SK-N-SH treated with all-trans-retinoic acid at 6 μM for 48 hours (cell line): Measurements from ENCODE around the gene ZNF236.

Experiments
- CSDC2 ChIP-seq: fragments of 250-450 bp; sonication (Bioruptor Pico); IDR thresholded peaks from 2 replicates; pipeline ENCODE4 v1.5.0; 2020; ENCODE audit warnings: mild to moderate bottlenecking, moderate library complexity
- ISL1 ChIP-seq: fragments of 250-450 bp; sonication (Bioruptor Pico); IDR thresholded peaks from 2 replicates; pipeline ENCODE4 v2.1.2; 2022; ENCODE audit warnings: mild to moderate bottlenecking, moderate library complexity
- PPARA ChIP-seq: fragments of 250-450 bp; sonication (Bioruptor Pico); IDR thresholded peaks from 2 replicates; pipeline ENCODE4 v1.5.0; 2020; ENCODE audit warnings: mild to moderate bottlenecking, borderline replicate concordance
- ZFP3 ChIP-seq: fragments of 250-450 bp; sonication (Bioruptor Pico); IDR thresholded peaks from 2 replicates; pipeline ENCODE4 v1.5.0; 2020; ENCODE audit warnings: mild to moderate bottlenecking, moderate library complexity
- ZNF565 ChIP-seq: fragments of 450-650 bp; formaldehyde crosslinking; conservative IDR thresholded peaks from 2 replicates; pipeline ENCODE4 v1.5.0; 2020; ENCODE audit warnings: low read depth, mild to moderate bottlenecking, moderate library complexity
- ZNF70 ChIP-seq: fragments of 450-650 bp; formaldehyde crosslinking; IDR thresholded peaks from 2 replicates; pipeline ENCODE4 v1.5.0; 2020; ENCODE audit warnings: mild to moderate bottlenecking, moderate library complexity
- TF ChIP-seq, protein P1 (sequence below): fragments of 250-450 bp; sonication (Bioruptor Pico); IDR thresholded peaks from 2 replicates; pipeline ENCODE4 v1.8.0; 2020; ENCODE audit warnings: mild to moderate bottlenecking, moderate library complexity, borderline replicate concordance

DNA sequence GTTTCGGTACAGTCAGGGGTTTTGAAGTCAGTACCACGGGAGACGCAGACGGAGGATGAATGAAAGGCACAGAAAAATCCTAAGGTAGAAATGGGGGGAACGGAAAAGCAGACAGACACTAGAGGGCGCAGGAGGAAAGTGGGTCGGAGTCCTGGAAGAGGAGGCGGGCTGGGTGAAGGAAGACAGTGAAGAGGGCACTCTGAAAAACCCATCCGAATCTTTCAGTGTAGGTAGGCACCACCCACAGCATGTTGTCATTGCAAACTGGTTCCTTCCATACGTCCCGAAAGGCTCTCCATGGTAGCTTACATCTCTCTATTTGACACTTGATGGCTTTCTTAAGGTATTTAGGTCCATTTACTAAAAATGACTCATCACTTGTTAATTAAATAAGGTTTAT, 18.5 kb upstream of the ZNF236 start:
- TF ChIP-seq ZNF70 (CRISPR knock-in tag), result no peak
- TF ChIP-seq CSDC2 (CRISPR knock-in tag), result no peak
- no peak for TF ChIP-seq ZNF565 (CRISPR knock-in tag)
- TF ChIP-seq ISL1 (CRISPR knock-in tag), result no peak
- TF ChIP-seq, protein P1, sequence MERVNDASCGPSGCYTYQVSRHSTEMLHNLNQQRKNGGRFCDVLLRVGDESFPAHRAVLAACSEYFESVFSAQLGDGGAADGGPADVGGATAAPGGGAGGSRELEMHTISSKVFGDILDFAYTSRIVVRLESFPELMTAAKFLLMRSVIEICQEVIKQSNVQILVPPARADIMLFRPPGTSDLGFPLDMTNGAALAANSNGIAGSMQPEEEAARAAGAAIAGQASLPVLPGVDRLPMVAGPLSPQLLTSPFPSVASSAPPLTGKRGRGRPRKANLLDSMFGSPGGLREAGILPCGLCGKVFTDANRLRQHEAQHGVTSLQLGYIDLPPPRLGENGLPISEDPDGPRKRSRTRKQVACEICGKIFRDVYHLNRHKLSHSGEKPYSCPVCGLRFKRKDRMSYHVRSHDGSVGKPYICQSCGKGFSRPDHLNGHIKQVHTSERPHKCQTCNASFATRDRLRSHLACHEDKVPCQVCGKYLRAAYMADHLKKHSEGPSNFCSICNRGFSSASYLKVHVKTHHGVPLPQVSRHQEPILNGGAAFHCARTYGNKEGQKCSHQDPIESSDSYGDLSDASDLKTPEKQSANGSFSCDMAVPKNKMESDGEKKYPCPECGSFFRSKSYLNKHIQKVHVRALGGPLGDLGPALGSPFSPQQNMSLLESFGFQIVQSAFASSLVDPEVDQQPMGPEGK (CRISPR knock-in tag), result no peak
- TF ChIP-seq ZFP3 (CRISPR knock-in tag), result no peak
- TF ChIP-seq PPARA (CRISPR knock-in tag), result no peak
